ENCODE measurements around the gene TK2. TPM values are rescaled to one million over a fixed set of nuclear protein-coding genes. Genes with fewer than 3 reads are reported as not detected.
A peak's percentile ranks its signal among the peaks of the same experiment; 100 is the strongest.

TK2 gene
- polyA plus RNA-seq, 2 of the 4 experiments (the other 2 are of a cell fraction) = 13.9 to 29.5 TPM

DNA sequence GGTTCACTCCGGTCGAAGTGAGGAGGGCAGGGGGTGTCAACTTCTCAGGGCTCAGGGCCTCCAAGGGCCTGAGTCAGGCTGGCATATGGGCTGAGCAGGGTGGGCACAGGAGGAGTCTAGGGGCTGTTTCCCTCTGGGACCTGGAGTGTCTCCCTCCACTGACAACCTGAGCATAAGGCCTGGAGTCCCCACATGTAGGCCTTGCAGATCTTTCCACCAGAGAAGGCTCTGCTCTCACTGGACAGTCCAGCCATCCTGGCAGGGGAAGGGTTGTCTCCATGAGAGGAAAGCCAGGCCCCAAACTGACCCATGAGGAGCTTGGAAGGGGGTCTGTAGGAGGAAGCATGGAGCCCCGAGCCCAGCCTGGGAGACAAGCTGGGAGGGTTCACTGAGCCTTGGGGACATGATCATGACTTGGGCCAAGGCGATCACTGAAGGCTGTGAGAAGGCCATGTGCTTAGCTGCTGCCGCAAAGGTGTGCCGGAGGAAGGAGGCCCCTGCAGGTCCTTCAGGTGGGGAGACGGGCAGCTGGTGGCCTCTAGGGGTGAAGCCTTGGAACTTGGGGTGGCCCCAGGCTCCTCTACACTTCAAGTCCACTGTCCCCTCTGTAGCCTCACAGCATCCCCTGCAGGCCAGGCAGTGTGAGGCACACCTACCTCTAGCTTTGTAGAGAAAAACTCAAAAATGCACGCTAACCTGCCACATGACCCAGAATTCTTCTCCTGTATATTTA is 39.2 kb upstream of the TK2 start:
- Histone ChIP-seq H3K9me3 (no peaks in the 10 kb centered on the region), H3K4me3 (no peak overlapping the region), H3K27ac (0 out of 6 replicates have a peak overlapping the region, but pooled peaks of 1 of the 2 experiments have one; percentile 35), H3K4me2 (no peak overlapping the region), H3K4me1 (no peaks in the 10 kb centered on the region)
- CTCF ChIA-PET = interaction anchor here (0.6 to 2.6 kb wide), 16 partner anchors 8 to 245 kb away, joined by 3 to 11 read pairs (median 3); partner anchors contain the start of gene CMTM3
- TF ChIP-seq SMC3 (IDR thresholded peaks at IDR 0.05) (peak; percentile 59), RCOR1 (IDR thresholded peaks at IDR 0.05; ENCODE audit: low read depth, low read length) (no peak), RAD21 (conservative IDR thresholded peaks at IDR 0.05 in 1 of 2, IDR thresholded peaks at IDR 0.05 in 1 of 2) (peak; percentile 65 to 82)
- TF ChIP-seq, protein P1, sequence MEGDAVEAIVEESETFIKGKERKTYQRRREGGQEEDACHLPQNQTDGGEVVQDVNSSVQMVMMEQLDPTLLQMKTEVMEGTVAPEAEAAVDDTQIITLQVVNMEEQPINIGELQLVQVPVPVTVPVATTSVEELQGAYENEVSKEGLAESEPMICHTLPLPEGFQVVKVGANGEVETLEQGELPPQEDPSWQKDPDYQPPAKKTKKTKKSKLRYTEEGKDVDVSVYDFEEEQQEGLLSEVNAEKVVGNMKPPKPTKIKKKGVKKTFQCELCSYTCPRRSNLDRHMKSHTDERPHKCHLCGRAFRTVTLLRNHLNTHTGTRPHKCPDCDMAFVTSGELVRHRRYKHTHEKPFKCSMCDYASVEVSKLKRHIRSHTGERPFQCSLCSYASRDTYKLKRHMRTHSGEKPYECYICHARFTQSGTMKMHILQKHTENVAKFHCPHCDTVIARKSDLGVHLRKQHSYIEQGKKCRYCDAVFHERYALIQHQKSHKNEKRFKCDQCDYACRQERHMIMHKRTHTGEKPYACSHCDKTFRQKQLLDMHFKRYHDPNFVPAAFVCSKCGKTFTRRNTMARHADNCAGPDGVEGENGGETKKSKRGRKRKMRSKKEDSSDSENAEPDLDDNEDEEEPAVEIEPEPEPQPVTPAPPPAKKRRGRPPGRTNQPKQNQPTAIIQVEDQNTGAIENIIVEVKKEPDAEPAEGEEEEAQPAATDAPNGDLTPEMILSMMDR (IDR thresholded peaks at IDR 0.05) = peak; percentile 49
- 92% methylated on average over 8 of the region's 8 CpGs for WGBS (ENCODE audit: missing lambda C conversion rate)
- DNase-seq (ENCODE audit: low read depth in 1 of 2, low spot score in 1 of 2) = peak; percentile 42 to 68
- POLR2A ChIA-PET = interaction anchor here (0.6 kb wide), 1 partner anchor 18 kb away, joined by 3 read pairs; no protein-coding TSS in a partner anchor
- ATAC-seq = peak; percentile 89 to 95; a peak in 5 of 6 replicates
- FAIRE-seq = no peak

DNA sequence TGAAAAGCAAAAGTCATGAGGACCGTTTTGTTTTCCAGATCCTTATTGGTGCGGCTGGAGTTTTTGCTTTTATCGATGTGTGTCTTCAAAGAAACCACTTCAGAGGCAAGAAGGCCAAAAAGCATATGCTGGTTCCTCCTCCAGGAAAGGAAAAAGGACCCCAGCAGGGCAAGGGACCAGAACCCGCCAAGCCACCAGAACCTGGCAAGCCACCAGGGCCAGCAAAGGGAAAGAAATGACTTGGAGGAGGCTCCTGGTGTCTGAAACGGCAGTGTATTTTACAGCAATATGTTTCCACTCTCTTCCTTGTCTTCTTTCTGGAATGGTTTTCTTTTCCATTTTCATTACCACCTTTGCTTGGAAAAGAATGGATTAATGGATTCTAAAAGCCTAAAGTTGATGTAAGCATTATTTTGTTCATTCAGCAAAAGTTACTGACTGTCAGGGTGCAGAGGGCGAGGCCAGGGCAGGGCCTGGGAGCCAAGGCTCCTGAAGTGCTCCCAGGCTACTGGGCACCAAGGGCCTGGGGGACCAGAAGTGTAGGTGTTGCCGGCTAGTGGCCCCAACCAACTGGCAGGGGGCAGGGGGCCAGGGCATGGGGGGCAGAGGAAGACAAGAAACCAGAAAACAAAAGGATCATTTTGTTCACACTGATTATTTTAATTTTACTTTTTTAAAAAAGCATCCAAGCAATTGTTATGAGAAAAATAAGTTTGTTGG is 38.1 kb upstream of the TK2 start:
- DNase-seq (ENCODE audit: low read depth in 1 of 2, low spot score in 1 of 2) (no peak), FAIRE-seq (no peak), ATAC-seq (no peak)
- TF ChIP-seq MAFK (IDR thresholded peaks at IDR 0.05; ENCODE audit: partially characterized antibody) (peak; percentile 23), RFX5 (IDR thresholded peaks at IDR 0.05) (no peak)
- Histone ChIP-seq H3K4me1 (no peaks in the 10 kb centered on the region), H3K4me3 (no peak overlapping the region), H3K9me3 (no peaks in the 10 kb centered on the region), H3K27ac (no peak overlapping the region), H3K4me2 (no peak overlapping the region)
- ChIA-PET POLR2A (no interaction called here), CTCF (interaction anchor here (0.6 to 2.4 kb wide), 2 partner anchors 17 to 117 kb away, joined by 3 to 7 read pairs; no protein-coding TSS in a partner anchor)
- WGBS (ENCODE audit: missing lambda C conversion rate) = 76% methylated on average over 7 of the region's 7 CpGs

GRCh38 chr16:66585481-66586239 is 35.7 kb upstream of the TK2 start:
- DNase-seq (ENCODE audit: low read depth in 1 of 2, low spot score in 1 of 2) (no peak), ATAC-seq (no peak), FAIRE-seq (no peak)
- CTCF ChIA-PET = interaction anchor here (0.6 to 1.5 kb wide), 7 partner anchors 13 to 289 kb away, joined by 3 to 5 read pairs (median 3); no protein-coding TSS in a partner anchor
- no peaks in the 10 kb centered on the region for H3K4me1 ChIP-seq
- H3K27ac ChIP-seq = no peak overlapping the region
- POLR2A ChIA-PET = no interaction called here
- no peaks in the 10 kb centered on the region for H3K9me3 ChIP-seq
- no peak overlapping the region for H3K4me3 ChIP-seq
- no peak for TF ChIP-seq CBX2 (IDR thresholded peaks at IDR 0.05; ENCODE audit: borderline replicate concordance, low read depth)
- no peak for TF ChIP-seq ZC3H11A (IDR thresholded peaks at IDR 0.05)
- no peak for TF ChIP-seq EHF (CRISPR knock-in tag; IDR thresholded peaks at IDR 0.05)
- TF ChIP-seq PHF8 (IDR thresholded peaks at IDR 0.05; ENCODE audit: borderline replicate concordance, low read depth) = no peak
- no peak for TF ChIP-seq POLR2A (IDR thresholded peaks at IDR 0.05; ENCODE audit: low read length)
- TF ChIP-seq HES2 (IDR thresholded peaks at IDR 0.05) = no peak
- TF ChIP-seq TFCP2L1 (CRISPR knock-in tag; IDR thresholded peaks at IDR 0.05) = no peak
- no peak for TF ChIP-seq KDM1A (IDR thresholded peaks at IDR 0.05; ENCODE audit: low read depth)
- TF ChIP-seq TP53 (CRISPR knock-in tag; IDR thresholded peaks at IDR 0.05) = no peak
- no peak for TF ChIP-seq POLR2AphosphoS2 (conservative IDR thresholded peaks at IDR 0.05; ENCODE audit: low read length)
- TF ChIP-seq ZSCAN20 (CRISPR knock-in tag; IDR thresholded peaks at IDR 0.05) = no peak
- H3K4me2 ChIP-seq = no peak overlapping the region
- whole genome bisulfite sequencing (ENCODE audit: missing lambda C conversion rate) = 86% methylated on average over 10 of the region's 10 CpGs
